NB4 (cell line): Measurements from ENCODE around the gene AOPEP.

Experiments used
- CTCF ChIP-seq: IDR thresholded peaks from one replicate; pipeline ENCODE4 v1.5.1; 2012; ENCODE audit warnings: low read depth, low read length
- MYC ChIP-seq: IDR thresholded peaks from 2 replicates; pipeline ENCODE4 v1.6.1; 2011; ENCODE audit warnings: low read depth, low read length
- POLR2A ChIP-seq: IDR thresholded peaks from 2 replicates; pipeline ENCODE4 v1.6.1; 2011; ENCODE audit warnings: mild to moderate bottlenecking; ENCODE audit not compliant: insufficient read length; ENCODE audit errors: extremely low read depth

- TF ChIP-seq CTCF, result no peak
- no peak for TF ChIP-seq POLR2A
- TF ChIP-seq MYC, result no peak
Observed at GRCh38 chr9:94900222-94901018, 173.9 kb downstream of the AOPEP start.
